Pancreas (tissue), 10 donors: ENCODE measurements around the gene TOX2. TPM values are rescaled to one million over a fixed set of nuclear protein-coding genes. Genes with fewer than 3 reads are reported as not detected.

Source experiments
- ATAC-seq, 4 donors: fragments of 200-7000 bp; cut with Tn5 transposase; one replicate each; pipeline versions ENCODE4 v1.8.0 to v1.9.1; 2020; ENCODE audit warnings: mild to moderate bottlenecking in 4 of 4, moderate library complexity in 4 of 4
- DNase-seq, 6 donors: peaks; one replicate each; pipeline ENCODE4 v3.0.0-alpha.2; 2020
- FAIRE-seq: peaks from 2 replicates; lab custom pipeline; 2012; peaks lifted over from hg19 to GRCh38; lab: Jason Lieb, UNC
- H3K27ac ChIP-seq, 4 donors: fragments of 200-600 bp; sonication (generic); 1 replicate in 3 of 4; 2 replicates in 1 of 4; pipeline versions ENCODE4 v1.5.0 to v1.8.0; 2020
- H3K27me3 ChIP-seq, 4 donors: fragments of 200-600 bp; one replicate each; pipeline ENCODE4 v1.8.0; 2021
- H3K36me3 ChIP-seq, 3 donors: fragments of 200-600 bp; sonication (generic) in 1 of 3; one replicate each; pipeline versions ENCODE4 v1.5.0 to v1.8.0; 2020 to 2021
- H3K4me1 ChIP-seq, 3 donors: fragments of 200-600 bp; one replicate each; pipeline ENCODE4 v1.8.0; 2021
- H3K4me3 ChIP-seq, 4 donors: fragments of 200-600 bp; sonication (generic) in 2 of 4; one replicate each; pipeline versions ENCODE4 v1.5.0 to v1.8.0; 2020 to 2021
- H3K9me3 ChIP-seq, 4 donors: fragments of 200-600 bp; one replicate each; pipeline ENCODE4 v1.8.0; 2021
- CTCF ChIP-seq, 4 donors: fragments of 200-600 bp; sonication (generic) in 3 of 4; IDR thresholded peaks; one replicate each; pipeline versions ENCODE4 v1.5.0 to v1.8.0; 2021; ENCODE audit warnings: antibody characterized with exemption in 4 of 4
- WGBS, 2 donors: extraction: QIAGEN DNeasy Blood & Tissue Kit; methylation state at CpG; one replicate each; pipeline ENCODE4 v1.1.7; 2013; 5-methylcytosine and 5-hydroxymethylcytosine counted together
- intact Hi-C, 3 donors: fragments of 100-400 bp; cut with DNase I; formaldehyde crosslinking; loops; one replicate each; pipeline versions ENCODE4 v1.11.1 to v1.14.2; 2022
- polyA plus RNA-seq, 2 donors: library from polyadenylated mRNA; stranded (reverse); fragments of 200-250 nt; gene quantifications; one replicate each; pipeline ENCODE4 v1.2.3, GENCODE V29; 2013
- total RNA-seq, 6 donors: library from RNA; stranded (reverse); fragmentation: NEBNext Ultra II Directional in 4 of 6; extraction: Animal tissue kit (Norgen Biotek cat#: 25700) in 4 of 6; gene quantifications; one replicate each; pipeline versions ENCODE4 v1.2.1 to v1.2.4, GENCODE V29; 2021 to 2023
- donor health status: healthy with polysubstance abuse.
- donor health status: DM: no; HTN: no; CAD: no; lungs with moderate emphysema.
- donor health status: DM: no; HTN: no; CAD: no.
- donor health status: control.
- donor health status: control.
- donor health status: Bipolar disorder and iron deficiency.
- donor health status: DM: yes; HTN: yes; CAD: no.
- donor health status: DM: no; HTN: no; CAD: no.
- donor health status: DM: no; HTN: no; CAD: no.
- donor health status: DM: yes; HTN: yes; CAD: no.

Gene TOX2
- total and polyA plus RNA-seq, 8 donors: 0.24 to 2.3 (median 0.90) TPM

DNA sequence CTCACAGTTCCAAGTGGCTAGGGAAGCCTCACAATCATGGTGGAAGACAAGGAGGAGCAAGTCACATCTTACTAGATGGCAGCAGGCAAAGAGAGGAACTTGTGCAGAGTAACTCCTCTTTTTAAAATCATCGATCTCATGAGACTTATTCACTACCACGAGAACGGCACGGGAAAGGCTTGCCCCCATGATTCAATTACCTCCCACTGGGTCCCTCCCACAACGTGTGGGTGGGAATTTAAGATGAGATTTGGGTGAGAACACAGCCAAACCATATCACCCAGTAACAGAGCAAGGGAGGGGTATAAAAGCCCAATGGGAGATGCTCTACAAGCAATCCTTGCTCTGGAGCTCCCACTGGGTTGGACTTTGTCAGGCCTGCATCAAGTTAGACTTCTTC, 192.0 kb downstream of the TOX2 start:
- TF ChIP-seq CTCF (IDR thresholded peaks at IDR 0.05): no peak
- H3K9me3 ChIP-seq: peaks cover 0 to 3% (median 0%) of the 10 kb centered on the region in 4 donors
- no peaks in the 10 kb centered on the region for H3K27me3 ChIP-seq
- no peak overlapping the region for H3K4me3 ChIP-seq
- DNase-seq: no peak
- intact Hi-C loops: no loop called here
- no peaks in the 10 kb centered on the region for H3K4me1 ChIP-seq
- WGBS, 2 donors: 54 to 72% methylated on average over 5 of the region's 5 CpGs
- no peak for ATAC-seq
- no peak for FAIRE-seq
- no peak overlapping the region for H3K27ac ChIP-seq
- no peaks in the 10 kb centered on the region for H3K36me3 ChIP-seq

DNA sequence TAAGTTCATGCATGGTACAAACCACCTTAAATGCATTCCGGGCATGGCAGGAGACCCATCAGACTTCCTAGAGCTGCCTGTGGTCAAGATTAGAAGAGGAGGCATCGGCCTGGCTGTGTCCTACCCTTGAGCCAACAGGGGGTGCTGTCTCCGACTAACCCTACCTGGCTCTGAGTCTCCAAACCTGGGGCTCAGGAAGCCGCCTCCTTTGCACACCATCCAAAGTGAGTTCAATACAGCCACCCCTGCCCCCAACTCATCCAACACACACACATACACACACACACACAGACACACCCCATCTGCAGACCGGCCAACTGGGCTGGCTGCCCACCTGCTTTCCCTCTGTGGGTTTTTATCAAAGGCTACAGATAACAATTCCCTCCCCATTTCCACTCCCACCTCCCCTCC, 195.3 kb downstream of the TOX2 start:
- DNase-seq (no peak), ATAC-seq (no peak), FAIRE-seq (no peak)
- TF ChIP-seq CTCF (IDR thresholded peaks at IDR 0.05): no peak
- no peaks in the 10 kb centered on the region for H3K36me3 ChIP-seq
- H3K4me1 ChIP-seq: no peaks in the 10 kb centered on the region
- H3K27ac ChIP-seq: no peak overlapping the region
- intact Hi-C loops: loop anchor here in 1 of 3 donors (10.0 kb wide), 1 partner anchor 205 kb away; the partner anchor contains the start of gene FITM2
- H3K4me3 ChIP-seq: no peak overlapping the region
- WGBS, 2 donors: 24 to 25% methylated on average over 5 of the region's 5 CpGs
- no peaks in the 10 kb centered on the region for H3K27me3 ChIP-seq
- H3K9me3 ChIP-seq: no peaks in the 10 kb centered on the region

DNA sequence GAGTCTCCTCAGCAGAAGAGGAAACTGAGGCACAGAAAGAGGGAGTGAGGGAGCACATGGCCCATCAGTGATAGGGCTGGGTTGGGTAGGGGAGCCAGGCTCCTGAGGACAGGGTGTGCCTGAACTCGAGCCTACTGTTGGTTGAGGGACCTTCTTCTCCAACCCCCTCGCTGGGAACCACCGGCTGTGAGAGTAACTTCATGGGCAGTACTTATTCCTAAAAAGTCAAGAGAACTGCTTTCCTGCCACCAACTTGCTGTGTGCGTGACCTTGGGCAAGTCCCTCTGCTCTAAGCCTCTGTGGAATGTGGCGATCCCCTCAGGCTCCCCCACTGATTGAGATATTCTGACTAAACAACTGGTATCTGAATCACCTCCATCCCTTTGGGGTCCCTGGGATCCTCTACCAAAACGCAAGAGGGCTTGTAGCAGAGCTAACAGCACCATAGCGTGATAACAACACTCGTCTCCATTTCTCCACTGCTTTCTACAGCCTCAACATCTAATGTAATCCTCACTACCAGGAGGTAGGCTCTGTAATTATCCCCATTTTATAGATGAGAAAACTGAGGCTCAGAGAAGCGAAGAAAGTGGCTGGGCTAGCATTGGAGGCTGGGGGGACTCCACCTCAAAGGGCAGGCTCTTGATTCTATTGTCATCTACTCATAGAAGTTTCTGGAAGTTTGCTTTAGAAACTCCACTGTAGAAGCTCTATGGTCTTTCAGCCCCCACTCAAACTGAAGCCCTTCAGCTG, 196.3 kb downstream of the TOX2 start:
- FAIRE-seq (no peak), DNase-seq (no peak), ATAC-seq (no peak)
- no peak overlapping the region for H3K27ac ChIP-seq
- intact Hi-C loops: loop anchor here in 1 of 3 donors (10.0 kb wide), 1 partner anchor 204 kb away; the partner anchor contains the start of gene FITM2
- H3K4me1 ChIP-seq: no peaks in the 10 kb centered on the region
- H3K9me3 ChIP-seq: no peaks in the 10 kb centered on the region
- no peaks in the 10 kb centered on the region for H3K36me3 ChIP-seq
- no peak for TF ChIP-seq CTCF (IDR thresholded peaks at IDR 0.05)
- 46 to 73% methylated on average over 9 of the region's 9 CpGs for WGBS, 2 donors
- H3K27me3 ChIP-seq: peaks cover 0 to 3% (median 0%) of the 10 kb centered on the region in 4 donors
- no peak overlapping the region for H3K4me3 ChIP-seq

- Histone ChIP-seq H3K27me3 (peaks cover 0 to 9% (median 0%) of the 10 kb centered on the region in 4 donors), H3K4me3 (no peak overlapping the region), H3K4me1 (no peaks in the 10 kb centered on the region), H3K27ac (no peak overlapping the region), H3K9me3 (no peaks in the 10 kb centered on the region), H3K36me3 (no peaks in the 10 kb centered on the region)
- intact Hi-C loops: loop anchor here in 1 of 3 donors (10.0 kb wide), 1 partner anchor 203 kb away; the partner anchor contains the start of gene FITM2
- no peak for TF ChIP-seq CTCF (IDR thresholded peaks at IDR 0.05)
- DNase-seq (no peak), ATAC-seq (no peak), FAIRE-seq (no peak)
- 36 to 42% methylated on average over 6 of the region's 6 CpGs for WGBS, 2 donors
These were observed 197.2 kb downstream of the TOX2 start for GRCh38 chr20:44111712-44112335.
